OCI-LY7 (cell line): Measurements from ENCODE around the gene CLEC5A. TPM values are rescaled to one million over a fixed set of nuclear protein-coding genes. Genes with fewer than 3 reads are reported as not detected.

Source experiments
- BruUV-seq: library from RNA; stranded (reverse); fragments of 400-500 nt; replicated peaks from 2 replicates; lab custom pipeline; 2021; lab: Mats Ljungman, UMichigan
- CTCF ChIA-PET: fragments of 300-600 bp; sonication (Branson Sonifier 250); formaldehyde crosslinking; loops from one replicate; lab custom pipeline; 2022; ENCODE audit warnings: antibody characterized with exemption; ENCODE audit not compliant: unreplicated experiment; lab: Charles Lee
- POLR2A ChIA-PET: fragments of 300-600 bp; sonication (Branson Sonifier 250); formaldehyde crosslinking; loops from one replicate; lab custom pipeline; 2022; ENCODE audit warnings: antibody characterized with exemption; lab: Charles Lee
- DNase-seq: peaks from one replicate; pipeline ENCODE4 v3.0.0-alpha.2; 2015; ENCODE audit warnings: low spot score
- H2AFZ ChIP-seq: fragments of 200-600 bp; sonication (generic), shearing (Covaris generic); 2 replicates; pipeline ENCODE4 v1.6.1; 2014; ENCODE audit warnings: mild to moderate bottlenecking, antibody characterized with exemption, low read length, moderate library complexity
- H3K27ac ChIP-seq: fragments of 200-600 bp; sonication (generic); 2 replicates; pipeline ENCODE4 v1.5.1; 2014; ENCODE audit warnings: mixed run types, low read depth, mild to moderate bottlenecking, moderate library complexity, low read length, inconsistent platforms; ENCODE audit not compliant: poor library complexity, severe bottlenecking
- H3K36me3 ChIP-seq: fragments of 200-600 bp; sonication (generic); 2 replicates; pipeline ENCODE4 v1.6.1; 2014; ENCODE audit warnings: mild to moderate bottlenecking, antibody characterized with exemption, low read length, moderate library complexity, mixed read lengths; ENCODE audit not compliant: insufficient read depth
- H3K4me1 ChIP-seq: fragments of 200-600 bp; sonication (generic); 2 replicates; pipeline ENCODE4 v1.5.1; 2014; ENCODE audit warnings: mild to moderate bottlenecking, low read length; ENCODE audit not compliant: insufficient read depth, poor library complexity, severe bottlenecking
- H3K4me2 ChIP-seq: fragments of 200-600 bp; sonication (generic); 2 replicates; pipeline ENCODE4 v1.6.1; 2014; ENCODE audit warnings: mild to moderate bottlenecking, low read length
- H3K4me3 ChIP-seq: fragments of 200-600 bp; sonication (generic); 2 replicates; pipeline ENCODE4 v1.5.1; 2014; ENCODE audit warnings: mild to moderate bottlenecking, low read depth, low read length; ENCODE audit not compliant: poor library complexity, severe bottlenecking
- H3K79me2 ChIP-seq: fragments of 200-600 bp; sonication (generic); 2 replicates; pipeline ENCODE4 v1.6.1; 2016; ENCODE audit warnings: low read depth, mild to moderate bottlenecking, low read length, moderate library complexity, mixed read lengths; ENCODE audit not compliant: insufficient read depth
- H3K9me2 ChIP-seq: fragments of 200-600 bp; sonication (generic); 2 replicates; pipeline ENCODE4 v1.6.1; 2016; ENCODE audit warnings: mild to moderate bottlenecking, low read length, mixed read lengths; ENCODE audit not compliant: insufficient read depth
- H3K9me3 ChIP-seq: fragments of 200-600 bp; sonication (generic); 2 replicates; pipeline ENCODE4 v1.6.1; 2014; ENCODE audit warnings: mild to moderate bottlenecking, mixed run types, low read length, mixed read lengths
- H4K20me1 ChIP-seq: fragments of 200-600 bp; sonication (generic); 2 replicates; pipeline ENCODE4 v1.6.1; 2014; ENCODE audit warnings: mild to moderate bottlenecking, antibody characterized with exemption, low read length, moderate library complexity, mixed read lengths; ENCODE audit not compliant: insufficient read depth
- CTCF ChIP-seq: fragments of 200-600 bp; sonication (generic); conservative IDR thresholded peaks from 2 replicates; pipeline ENCODE4 v1.5.1; 2014; ENCODE audit warnings: mild to moderate bottlenecking, antibody characterized with exemption, low read length, moderate library complexity, mixed read lengths
- EZH2phosphoT487 ChIP-seq: fragments of 200-600 bp; sonication (generic); IDR thresholded peaks from 2 replicates; pipeline ENCODE4 v1.6.1; 2018; ENCODE audit warnings: low read depth, borderline replicate concordance, mild to moderate bottlenecking, mixed run types, antibody characterized with exemption, low read length, moderate library complexity, mixed read lengths
- intact Hi-C: fragments of 100-400 bp; cut with micrococcal nuclease; formaldehyde crosslinking; loops from one replicate; pipeline ENCODE4 v1.10.0; 2022; ENCODE audit not compliant: unreplicated experiment
- total RNA-seq, 2 experiments: library from RNA; depleted of rRNA in 1 of 2; stranded (reverse); fragments of >200 nt in 1 of 2; shearing (Covaris generic) in 1 of 2; gene quantifications; 2 replicates each; pipeline ENCODE4 v1.2.3, GENCODE V29; 2014 to 2022

The CLEC5A gene
- total RNA-seq, 2 experiments from 2014 or later = not detected

GRCh38 chr7:141975806-141976523, 29.2 kb upstream of the CLEC5A start:
- no peaks in the 10 kb centered on the region for H3K36me3 ChIP-seq
- H3K4me1 ChIP-seq = peaks cover 17% of the 10 kb centered on the region
- peak; percentile 71 for DNase-seq
- intact Hi-C loops = loop anchor here (1.0 to 5.0 kb wide), 3 partner anchors 56 to 326 kb away; no protein-coding TSS in a partner anchor
- no peaks in the 10 kb centered on the region for H4K20me1 ChIP-seq
- POLR2A ChIA-PET = interaction anchor here (0.6 to 0.7 kb wide), 2 partner anchors 11 to 958 kb away, joined by 3 to 5 read pairs; no protein-coding TSS in a partner anchor
- H2AFZ ChIP-seq = peak overlapping the region; percentile 92
- no peaks in the 10 kb centered on the region for H3K9me3 ChIP-seq
- no peaks in the 10 kb centered on the region for H3K79me2 ChIP-seq
- BruUV-seq = no TSS peak
- H3K4me3 ChIP-seq = peak overlapping the region; percentile 54
- no peaks in the 10 kb centered on the region for H3K9me2 ChIP-seq
- H3K27ac ChIP-seq = peak overlapping the region; percentile 62
- peak; percentile 99 for TF ChIP-seq CTCF
- no peak for TF ChIP-seq EZH2phosphoT487
- CTCF ChIA-PET = interaction anchor here (0.5 to 1.8 kb wide), 3 partner anchors 10 to 328 kb away, joined by 3 to 7 read pairs (median 4); no protein-coding TSS in a partner anchor
- peak overlapping the region; percentile 58 for H3K4me2 ChIP-seq

- Histone ChIP-seq H3K9me3 (no peaks in the 10 kb centered on the region), H3K36me3 (no peaks in the 10 kb centered on the region), H2AFZ (no peak overlapping the region), H3K4me3 (no peak overlapping the region), H3K27ac (no peak overlapping the region), H3K4me2 (no peak overlapping the region), H3K4me1 (peaks cover 17% of the 10 kb centered on the region), H4K20me1 (no peaks in the 10 kb centered on the region), H3K9me2 (no peaks in the 10 kb centered on the region; the same call in 1 of the 2 replicates), H3K79me2 (no peaks in the 10 kb centered on the region)
- TF ChIP-seq CTCF (peak; percentile 81), EZH2phosphoT487 (no peak)
- DNase-seq = peak; percentile 59
- no TSS peak for BruUV-seq
- intact Hi-C loops = loop anchor here (5.0 kb wide), 1 partner anchor 57 kb away; no protein-coding TSS in a partner anchor
- ChIA-PET CTCF (interaction anchor here (1.8 kb wide), 1 partner anchor 330 kb away, joined by 7 read pairs; no protein-coding TSS in a partner anchor), POLR2A (interaction anchor here (0.6 kb wide), 1 partner anchor 245 kb away, joined by 4 read pairs; no protein-coding TSS in a partner anchor)
Observed at GRCh38 chr7:141974831-141975230, 28.1 kb upstream of the CLEC5A start.

GRCh38 chr7:141973673-141974072, 26.9 kb upstream of the CLEC5A start, which contains the start of gene TAS2R38:
TSS of gene TAS2R38 (minus strand) at chr7:141973773. CDS start at chr7:141973689, 84 bp downstream.
- Histone ChIP-seq H3K79me2 (no peaks in the 10 kb centered on the region), H3K9me3 (no peaks in the 10 kb centered on the region), H3K4me3 (no peak within 1 kb of the TSS), H3K27ac (no peak within 1 kb of the TSS), H3K9me2 (no peaks in the 10 kb centered on the region; the same call in 1 of the 2 replicates), H3K4me2 (no peak within 1 kb of the TSS), H3K4me1 (peaks cover 17% of the 10 kb centered on the region), H4K20me1 (no peaks in the 10 kb centered on the region), H3K36me3 (no peaks in the 10 kb centered on the region), H2AFZ (no peak within 1 kb of the TSS)
- no peak for DNase-seq
- no TSS peak for BruUV-seq
- no peak for TF ChIP-seq CTCF
- no peak for TF ChIP-seq EZH2phosphoT487
- ChIA-PET CTCF (no interaction called here), POLR2A (interaction anchor here (1.0 kb wide), 1 partner anchor 56 kb away, joined by 3 read pairs; no protein-coding TSS in a partner anchor)
- intact Hi-C loops = no loop called here
